K562 (cell line): Measurements from ENCODE around the gene POLD4. TPM values are rescaled to one million over a fixed set of nuclear protein-coding genes. Genes with fewer than 3 reads are reported as not detected.

ENCODE experiments used
- ATF1 ChIP-seq, 2 experiments: fragments of 450-650 bp in 1 of 2; IDR thresholded peaks; 2 replicates each; pipeline ENCODE4 v1.6.1; 2016; ENCODE audit warnings: missing compliant biosample characterization in 1 of 2, missing genetic modification characterization in 1 of 2
- BDP1 ChIP-seq: IDR thresholded peaks from 3 replicates; pipeline ENCODE4 v1.6.1; 2011; ENCODE audit not compliant: insufficient read length, insufficient read depth
- CHD7 ChIP-seq: fragments of 200-600 bp; sonication (generic); IDR thresholded peaks from one replicate; pipeline ENCODE4 v1.6.1; 2012; ENCODE audit warnings: mild to moderate bottlenecking, low read depth, low read length, inconsistent platforms
- CREM ChIP-seq: IDR thresholded peaks from 2 replicates; pipeline ENCODE4 v1.6.1; 2014; ENCODE audit warnings: antibody characterized with exemption, low read depth
- PRMT5 ChIP-seq: sonication (generic); formaldehyde crosslinking; IDR thresholded peaks from 2 replicates; pipeline ENCODE4 v1.5.0; 2020; ENCODE audit warnings: missing genetic modification reagents
- RAD21 ChIP-seq, 2 experiments: fragments of 250-450 bp in 1 of 2; fragments of 450-650 bp in 1 of 2; sonication (Bioruptor Pico) in 1 of 2; formaldehyde crosslinking in 1 of 2; IDR thresholded peaks in 1 of 2; conservative IDR thresholded peaks in 1 of 2; 2 replicates each; pipeline versions ENCODE4 v1.4.0 to v1.8.0; 2020 to 2022; ENCODE audit warnings: mild to moderate bottlenecking in 2 of 2, moderate library complexity in 1 of 2
- SMARCA4 ChIP-seq: fragments of 450-650 bp; IDR thresholded peaks from 2 replicates; pipeline ENCODE4 v1.6.1; 2016
- SMARCE1 ChIP-seq: fragments of 450-650 bp; IDR thresholded peaks from 2 replicates; pipeline ENCODE4 v1.7.1; 2016; ENCODE audit warnings: mild to moderate bottlenecking
- SRSF9 ChIP-seq: fragments of 200-400 bp; formaldehyde crosslinking; IDR thresholded peaks from 2 replicates; pipeline ENCODE4 v1.6.1; 2017; ENCODE audit warnings: low read depth, low read length, borderline replicate concordance
- TAF15 ChIP-seq: fragments of 200-400 bp; formaldehyde crosslinking; IDR thresholded peaks from 2 replicates; pipeline ENCODE4 v1.6.1; 2017; ENCODE audit warnings: mild to moderate bottlenecking, low read depth, low read length, moderate library complexity
- THRAP3 ChIP-seq: fragments of 450-650 bp; IDR thresholded peaks from 2 replicates; pipeline ENCODE4 v1.6.1; 2016; ENCODE audit warnings: mild to moderate bottlenecking, inconsistent platforms, borderline replicate concordance
- ZBTB7A ChIP-seq: IDR thresholded peaks from 2 replicates; pipeline ENCODE4 v1.6.1; 2011; ENCODE audit warnings: low read depth, mild to moderate bottlenecking, low read length, moderate library complexity, borderline replicate concordance; ENCODE audit not compliant: control insufficient read depth
- ZNF589 ChIP-seq: fragments of 200-800 bp; sonication (Bioruptor generic); IDR thresholded peaks from 2 replicates; pipeline ENCODE4 v1.6.1; 2016; ENCODE audit warnings: low read depth, missing genetic modification characterization, missing compliant biosample characterization
- ZNF780A ChIP-seq: fragments of 250-450 bp; sonication (Bioruptor Pico); IDR thresholded peaks from 2 replicates; pipeline ENCODE4 v1.5.0; 2021; ENCODE audit warnings: mild to moderate bottlenecking
- polyA plus RNA-seq, 8 experiments: library from polyadenylated mRNA; depleted of rRNA in 4 of 8; stranded (reverse) in 5 of 8; unstranded in 3 of 8; fragments of >200 nt; fragmentation: Nextera tagmentation in 2 of 8; fragmentation: Illumina TruSeq in 1 of 8; extraction: Ambion mirVana in 2 of 8; extraction: Trizol in 1 of 8; gene quantifications; 2 replicates each; pipeline versions ENCODE4 v1.2.1 to v1.2.3, GENCODE V29; 2011 to 2014; ENCODE audit warnings: inconsistent platforms in 1 of 8, missing spikeins in 1 of 8
- total RNA-seq, 7 experiments: library from RNA; depleted of rRNA in 6 of 7; stranded (reverse); fragments of >200 nt in 6 of 7; fragmentation: Illumina TruSeq in 2 of 7; extraction: Trizol in 2 of 7; gene quantifications; 2 replicates each; pipeline versions ENCODE4 v1.2.1 to v1.2.3, GENCODE V29; 2011 to 2021; ENCODE audit warnings: low replicate concordance in 1 of 7

POLD4 gene
- total and polyA plus RNA-seq, 9 of the 15 experiments (the other 6 are each of a cell fraction or from before 2014, with no cell fraction given), result 5.8 to 64.5 (median 18.3) TPM

DNA sequence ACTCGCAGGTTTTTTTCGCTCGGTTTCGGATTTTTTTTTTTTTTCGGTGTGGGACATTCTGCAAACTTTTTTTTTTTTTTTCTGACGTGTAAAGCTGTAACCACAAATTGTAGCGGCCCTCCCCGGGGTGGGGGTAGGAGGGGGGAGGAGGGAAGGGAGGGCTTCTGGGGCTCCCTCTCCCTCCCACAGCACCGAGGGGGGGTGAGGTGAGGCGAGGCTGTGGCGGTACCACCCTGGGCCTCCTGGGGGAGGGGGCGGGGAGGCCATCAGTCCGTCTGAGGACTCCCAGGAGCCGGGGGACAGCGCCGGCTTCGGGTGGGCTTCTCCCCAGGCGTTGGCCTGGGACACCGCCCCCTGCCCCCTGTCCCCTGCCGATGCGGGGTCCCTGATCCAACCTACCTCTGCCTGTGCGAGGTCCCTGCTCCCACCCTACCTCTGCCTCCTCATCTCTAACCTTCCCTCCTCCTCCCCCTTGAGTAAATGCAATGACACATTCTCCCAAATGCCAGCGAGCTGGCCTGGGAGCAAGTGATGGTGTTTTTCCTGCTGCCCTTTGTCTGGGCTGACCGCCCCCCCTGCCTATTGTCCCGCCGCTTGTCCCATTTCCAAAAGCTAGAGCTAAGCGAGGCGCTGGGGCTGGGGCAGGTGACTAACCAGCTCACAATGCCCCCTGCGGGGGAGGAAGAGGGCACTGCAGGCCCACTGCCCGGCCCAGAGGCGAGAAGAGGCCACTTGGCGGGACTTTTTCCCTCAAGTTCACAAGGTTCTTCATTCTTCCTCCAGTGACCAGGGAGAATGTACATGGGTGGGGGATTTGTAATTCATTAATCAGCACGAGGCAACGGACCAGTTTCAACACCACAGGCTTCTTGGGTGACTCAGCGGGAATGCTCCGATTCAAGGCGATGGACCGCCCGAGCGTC lies 20.6 kb upstream of the POLD4 start (continued):
- no peak for TF ChIP-seq CHD7
- TF ChIP-seq SMARCE1, result peak; percentile 66
- TF ChIP-seq ZNF589, result peak; percentile 48; the same call in 1 of the 2 replicates
- no peak for TF ChIP-seq ATF1 (CRISPR knock-in tag; IDR thresholded peaks at IDR 0.05)
- peak; percentile 29; the same call in 1 of the 2 replicates for TF ChIP-seq ATF1 (tag; IDR thresholded peaks at IDR 0.05)
- no peak for TF ChIP-seq PRMT5 (CRISPR knock-in tag)
- TF ChIP-seq SRSF9, result no peak
- no peak for TF ChIP-seq TAF15
- peak; percentile 71; the same call in 1 of the 2 replicates for TF ChIP-seq SMARCA4
- no peak for TF ChIP-seq THRAP3
- peak; percentile 30 to 58 for TF ChIP-seq RAD21 (CRISPR knock-in tag; conservative IDR thresholded peaks at IDR 0.05 in 1 of 2, IDR thresholded peaks at IDR 0.05 in 1 of 2)
- no peak for TF ChIP-seq BDP1
- TF ChIP-seq CREM, result peak; percentile 68
- TF ChIP-seq ZBTB7A, result peak; percentile 75; the same call in 1 of the 2 replicates
- TF ChIP-seq ZNF780A (CRISPR knock-in tag), result no peak
